Spleen (tissue), 11 donors: ENCODE results near the gene CCL2. TPM values are rescaled to one million over a fixed set of nuclear protein-coding genes. Genes with fewer than 3 reads are reported as not detected.

Source experiments
- DNase-seq: peaks from one replicate; pipeline ENCODE4 v3.0.0-alpha.2; 2020
- H3K27ac ChIP-seq, 8 donors: fragments of 200-600 bp; sonication (generic) in 7 of 8; 1 replicate in 4 of 8; 2 replicates in 4 of 8; pipeline versions ENCODE4 v1.5.0 to v1.8.0; 2016 to 2021; ENCODE audit warnings: inconsistent platforms in 4 of 8, mild to moderate bottlenecking in 4 of 8, moderate library complexity in 1 of 8
- H3K27me3 ChIP-seq, 7 donors: fragments of 200-600 bp; sonication (generic) in 6 of 7; replicated peaks in 1 of 7; 1 replicate in 4 of 7; 2 replicates in 3 of 7; pipeline versions ENCODE4 v1.5.0 to v1.8.0; 2016 to 2021; ENCODE audit warnings: inconsistent platforms in 3 of 7, mild to moderate bottlenecking in 1 of 7
- H3K36me3 ChIP-seq, 6 donors: fragments of 200-600 bp; sonication (generic) in 5 of 6; 1 replicate in 4 of 6; 2 replicates in 2 of 6; pipeline versions ENCODE4 v1.5.0 to v1.8.0; 2016 to 2021; ENCODE audit warnings: inconsistent platforms in 2 of 6
- H3K4me1 ChIP-seq, 6 donors: fragments of 200-600 bp; sonication (generic) in 5 of 6; 1 replicate in 3 of 6; 2 replicates in 3 of 6; pipeline versions ENCODE4 v1.5.0 to v1.8.0; 2016 to 2021; ENCODE audit warnings: inconsistent platforms in 3 of 6
- H3K4me3 ChIP-seq, 8 donors: fragments of 200-600 bp; sonication (generic) in 7 of 8; 1 replicate in 4 of 8; 2 replicates in 4 of 8; pipeline versions ENCODE4 v1.5.0 to v1.8.0; 2016 to 2021; ENCODE audit warnings: inconsistent platforms in 4 of 8, mild to moderate bottlenecking in 4 of 8, moderate library complexity in 2 of 8
- H3K9me3 ChIP-seq, 8 donors: fragments of 200-600 bp; sonication (generic) in 7 of 8; 1 replicate in 4 of 8; 2 replicates in 4 of 8; pipeline versions ENCODE4 v1.5.0 to v1.8.0; 2016 to 2021; ENCODE audit warnings: inconsistent platforms in 4 of 8
- CTCF ChIP-seq, 11 experiments: fragments of 200-600 bp in 7 of 11; fragments of 450-650 bp in 4 of 11; sonication (generic) in 4 of 11; IDR thresholded peaks in 8 of 11; conservative IDR thresholded peaks in 3 of 11; 1 replicate in 7 of 11; 2 replicates in 4 of 11; pipeline versions ENCODE4 v1.4.0 to v1.8.0; 2016 to 2021; ENCODE audit warnings: antibody characterized with exemption in 11 of 11, inconsistent platforms in 4 of 11, mild to moderate bottlenecking in 1 of 11
- POLR2A ChIP-seq, 3 donors: fragments of 450-650 bp; IDR thresholded peaks; one replicate each; pipeline ENCODE4 v1.5.1; 2017; ENCODE audit warnings: antibody characterized with exemption in 3 of 3, mild to moderate bottlenecking in 1 of 3
- POLR2AphosphoS5 ChIP-seq, 3 donors: sonication (generic); formaldehyde crosslinking; IDR thresholded peaks; one replicate each; pipeline ENCODE4 v1.5.1; 2017; ENCODE audit warnings: antibody characterized with exemption in 3 of 3
- WGBS, 5 donors: extraction: QIAGEN DNeasy Blood & Tissue Kit in 3 of 5; methylation state at CpG; one replicate each; pipeline versions ENCODE4 v1.1.5 to v1.1.7; 2013 to 2018; 5-methylcytosine and 5-hydroxymethylcytosine counted together
- intact Hi-C: fragments of 100-400 bp; cut with DNase I; formaldehyde crosslinking; loops from one replicate; pipeline ENCODE4 v1.15.0; 2023; ENCODE audit warnings: low total_unique reads
- polyA plus RNA-seq, 3 donors: library from polyadenylated mRNA; stranded (reverse); fragments of 200-250 nt; gene quantifications; one replicate each; pipeline ENCODE4 v1.2.1, GENCODE V29; 2013
- total RNA-seq, 7 donors: library from RNA; depleted of rRNA in 3 of 7; stranded (reverse); fragments of >200 nt in 3 of 7; fragmentation: NEBNext Ultra II Directional in 4 of 7; extraction: Animal tissue kit (Norgen Biotek cat#: 25700) in 4 of 7; gene quantifications; one replicate each; pipeline versions ENCODE4 v1.1.0 to v1.2.1, GENCODE V29; 2016 to 2021
- donor health status: healthy with polysubstance abuse.
- donor health status: DM: no; HTN: no; CAD: no; lungs with moderate emphysema.
- donor health status: DM: no; HTN: no; CAD: no.
- donor health status: Bipolar disorder and iron deficiency.
- donor health status: healthy.
- donor health status: DM: no; HTN: no; CAD: no.
- donor health status: DM: yes; HTN: yes; CAD: no.

Gene CCL2
- total and polyA plus RNA-seq, 10 donors = 4.6 to 70.7 (median 13.7) TPM

- intact Hi-C loops = no loop called here
- Histone ChIP-seq H3K27me3 (peaks cover 0 to 16% (median 0%) of the 10 kb centered on the region in 7 donors), H3K4me1 (no peaks in the 10 kb centered on the region), H3K4me3 (no peak within 1 kb of the TSS), H3K36me3 (no peaks in the 10 kb centered on the region), H3K27ac (no peak within 1 kb of the TSS), H3K9me3 (peaks cover 0 to 4% (median 0%) of the 10 kb centered on the region in 8 donors)
- 74 to 88% (median 86%) methylated on average over 4 of the region's 4 CpGs for WGBS, 5 donors
- no peak for TF ChIP-seq POLR2AphosphoS5 (IDR thresholded peaks at IDR 0.05)
- DNase-seq = no peak
Observed at GRCh38 chr17:34285286-34285792, 30.3 kb downstream of the CCL2 start, which contains the start of gene CCL11. CCL11 (plus strand) TSS chr17:34285742; CDS start chr17:34285809, 67 bp downstream.

GRCh38 chr17:34287875-34288274, 32.8 kb downstream of the CCL2 start:
- no peaks in the 10 kb centered on the region for H3K36me3 ChIP-seq
- TF ChIP-seq CTCF (IDR thresholded peaks at IDR 0.05 in 8 of 11, conservative IDR thresholded peaks at IDR 0.05 in 3 of 11) (no peak), POLR2A (IDR thresholded peaks at IDR 0.05) (no peak), POLR2AphosphoS5 (IDR thresholded peaks at IDR 0.05) (no peak)
- no peaks in the 10 kb centered on the region for H3K9me3 ChIP-seq
- H3K27me3 ChIP-seq = peaks cover 0 to 16% (median 0%) of the 10 kb centered on the region in 7 donors
- no peak overlapping the region for H3K27ac ChIP-seq
- no peaks in the 10 kb centered on the region for H3K4me1 ChIP-seq
- intact Hi-C loops = no loop called here
- no peak overlapping the region for H3K4me3 ChIP-seq
- DNase-seq = no peak
- 52 to 75% (median 63%) methylated on average over 2 of the region's 2 CpGs for whole genome bisulfite sequencing, 5 donors

- no peak overlapping the region for H3K4me3 ChIP-seq
- intact Hi-C loops = no loop called here
- no peak overlapping the region for H3K27ac ChIP-seq
- TF ChIP-seq POLR2AphosphoS5 (IDR thresholded peaks at IDR 0.05) (no peak), CTCF (IDR thresholded peaks at IDR 0.05 in 8 of 11, conservative IDR thresholded peaks at IDR 0.05 in 3 of 11) (no peak), POLR2A (IDR thresholded peaks at IDR 0.05) (no peak)
- no peak for DNase-seq
- H3K27me3 ChIP-seq = peaks cover 0 to 11% (median 0%) of the 10 kb centered on the region in 7 donors
- no peaks in the 10 kb centered on the region for H3K4me1 ChIP-seq
- H3K9me3 ChIP-seq = no peaks in the 10 kb centered on the region
- 56 to 81% (median 66%) methylated on average over 4 of the region's 4 CpGs for WGBS, 5 donors
- no peaks in the 10 kb centered on the region for H3K36me3 ChIP-seq
Observed at GRCh38 chr17:34290586-34290985, 35.5 kb downstream of the CCL2 start.

- Histone ChIP-seq H3K36me3 (no peaks in the 10 kb centered on the region), H3K4me1 (no peaks in the 10 kb centered on the region), H3K27ac (no peak overlapping the region), H3K9me3 (no peaks in the 10 kb centered on the region), H3K4me3 (no peak overlapping the region), H3K27me3 (peaks cover 0 to 8% (median 0%) of the 10 kb centered on the region in 7 donors)
- no peak for DNase-seq
- intact Hi-C loops = no loop called here
- no peak for TF ChIP-seq POLR2AphosphoS5 (IDR thresholded peaks at IDR 0.05)
- no peak for TF ChIP-seq CTCF (IDR thresholded peaks at IDR 0.05 in 8 of 11, conservative IDR thresholded peaks at IDR 0.05 in 3 of 11)
- TF ChIP-seq POLR2A (IDR thresholded peaks at IDR 0.05) = no peak
- 82 to 94% (median 87%) methylated on average over 6 of the region's 6 CpGs for WGBS, 5 donors
Observed at GRCh38 chr17:34291721-34292348, 36.8 kb downstream of the CCL2 start.
